Adrenal gland (tissue), 5 donors: Measurements from ENCODE around the gene CARD19.

Source experiments
- CTCF ChIP-seq, 6 experiments: fragments of 450-650 bp in 4 of 6; fragments of 200-600 bp in 2 of 6; sonication (generic) in 1 of 6; IDR thresholded peaks; 1 replicate in 5 of 6; 2 replicates in 1 of 6; pipeline versions ENCODE4 v1.5.1 to v1.8.0; 2016 to 2021; ENCODE audit warnings: antibody characterized with exemption in 6 of 6, mild to moderate bottlenecking in 2 of 6, moderate library complexity in 1 of 6
- POLR2A ChIP-seq, 2 donors: fragments of 450-650 bp; IDR thresholded peaks; one replicate each; pipeline ENCODE4 v1.6.1; 2017; ENCODE audit warnings: antibody characterized with exemption in 2 of 2, mild to moderate bottlenecking in 2 of 2, moderate library complexity in 1 of 2
- donor health status: DM: no; HTN: no; CAD: no.

- TF ChIP-seq CTCF (IDR thresholded peaks at IDR 0.05): no peak
- no peak for TF ChIP-seq POLR2A (IDR thresholded peaks at IDR 0.05)
These were observed 3.7 kb downstream of the CARD19 start for GRCh38 chr9:93099551-93100275.
